SK-N-MC (cell line): Measurements from ENCODE around the gene RAP1GAP.

ENCODE experiments used
- DNase-seq: peaks from one replicate; pipeline ENCODE4 v3.0.0-alpha.2; 2011; ENCODE audit warnings: low read depth, low spot score
- H3K27ac ChIP-seq: fragments of 200-600 bp; sonication (generic); 2 replicates; pipeline ENCODE4 v1.5.1; 2016; ENCODE audit warnings: mixed run types
- H3K36me3 ChIP-seq: fragments of 200-600 bp; sonication (generic); 2 replicates; pipeline ENCODE4 v1.6.1; 2017; ENCODE audit warnings: antibody characterized with exemption, low read length, mixed read lengths; ENCODE audit not compliant: insufficient read depth
- H3K4me3 ChIP-seq: fragments of 200-600 bp; sonication (generic); 2 replicates; pipeline ENCODE4 v1.5.1; 2016
- H3K9ac ChIP-seq: fragments of 200-600 bp; sonication (generic); 2 replicates; pipeline ENCODE4 v1.8.0; 2017; ENCODE audit warnings: mixed run types, mixed read lengths; ENCODE audit not compliant: insufficient read length
- H3K9me3 ChIP-seq: fragments of 200-600 bp; sonication (generic); 2 replicates; pipeline ENCODE4 v1.6.1; 2017; ENCODE audit warnings: low read depth, mild to moderate bottlenecking, antibody characterized with exemption, low read length, moderate library complexity, mixed read lengths
- EZH2 ChIP-seq: fragments of 200-600 bp; sonication (generic); IDR thresholded peaks from one replicate; pipeline ENCODE4 v1.6.1; 2017; ENCODE audit warnings: antibody characterized with exemption
- FOXP2 ChIP-seq: optimal IDR thresholded peaks from 2 replicates; pipeline ENCODE3; 2011; ENCODE audit warnings: mild to moderate bottlenecking, moderate library complexity; ENCODE audit not compliant: insufficient read depth; ENCODE audit errors: extremely low read length, control extremely low read depth
- POLR2AphosphoS5 ChIP-seq: IDR thresholded peaks from 2 replicates; pipeline ENCODE4 v1.6.1; 2012; ENCODE audit warnings: mild to moderate bottlenecking, low read depth, low read length, borderline replicate concordance

Gene RAP1GAP

GRCh38 chr1:21599402-21599801 is 69.8 kb downstream of the RAP1GAP start:
- Histone ChIP-seq H3K27ac (no peak overlapping the region), H3K4me3 (no peak overlapping the region), H3K9ac (no peak overlapping the region), H3K36me3 (no peaks in the 10 kb centered on the region), H3K9me3 (no peaks in the 10 kb centered on the region)
- DNase-seq, result no peak
- no peak for TF ChIP-seq FOXP2
- TF ChIP-seq EZH2, result no peak
- TF ChIP-seq POLR2AphosphoS5, result no peak

- no peak overlapping the region for H3K27ac ChIP-seq
- no peak for TF ChIP-seq FOXP2
- TF ChIP-seq POLR2AphosphoS5, result no peak
- TF ChIP-seq EZH2, result no peak
- no peaks in the 10 kb centered on the region for H3K9me3 ChIP-seq
- H3K9ac ChIP-seq, result no peak overlapping the region
- no peaks in the 10 kb centered on the region for H3K36me3 ChIP-seq
- DNase-seq, result no peak
- no peak overlapping the region for H3K4me3 ChIP-seq
These were observed 70.3 kb downstream of the RAP1GAP start for GRCh38 chr1:21598904-21599303.

- no peak for TF ChIP-seq POLR2AphosphoS5
- no peak for TF ChIP-seq EZH2
- no peak for TF ChIP-seq FOXP2
- Histone ChIP-seq H3K27ac (no peak overlapping the region), H3K4me3 (no peak overlapping the region), H3K9ac (no peak overlapping the region), H3K9me3 (no peaks in the 10 kb centered on the region), H3K36me3 (no peaks in the 10 kb centered on the region)
- no peak for DNase-seq
These were observed 70.7 kb downstream of the RAP1GAP start for GRCh38 chr1:21598417-21598816.

GRCh38 chr1:21597753-21598152 is 71.4 kb downstream of the RAP1GAP start:
- no peak overlapping the region for H3K4me3 ChIP-seq
- H3K27ac ChIP-seq, result no peak overlapping the region
- no peaks in the 10 kb centered on the region for H3K9me3 ChIP-seq
- no peak overlapping the region for H3K9ac ChIP-seq
- TF ChIP-seq FOXP2, result no peak
- H3K36me3 ChIP-seq, result no peaks in the 10 kb centered on the region
- no peak for DNase-seq

GRCh38 chr1:21596628-21597027 is 72.5 kb downstream of the RAP1GAP start:
- Histone ChIP-seq H3K27ac (no peak overlapping the region), H3K36me3 (no peaks in the 10 kb centered on the region), H3K9me3 (no peaks in the 10 kb centered on the region), H3K4me3 (no peak overlapping the region), H3K9ac (no peak overlapping the region)
- no peak for DNase-seq
- TF ChIP-seq POLR2AphosphoS5 (no peak), EZH2 (no peak), FOXP2 (no peak)

- Histone ChIP-seq H3K9me3 (no peaks in the 10 kb centered on the region), H3K9ac (no peak overlapping the region), H3K36me3 (no peaks in the 10 kb centered on the region), H3K4me3 (no peak overlapping the region), H3K27ac (no peak overlapping the region)
- TF ChIP-seq POLR2AphosphoS5 (no peak), EZH2 (no peak), FOXP2 (no peak)
- no peak for DNase-seq
These were observed 73.0 kb downstream of the RAP1GAP start for GRCh38 chr1:21596174-21596573.

- no peaks in the 10 kb centered on the region for H3K9me3 ChIP-seq
- peak; percentile 42 for DNase-seq
- no peaks in the 10 kb centered on the region for H3K36me3 ChIP-seq
- TF ChIP-seq EZH2 (no peak), FOXP2 (no peak), POLR2AphosphoS5 (no peak)
- no peak overlapping the region for H3K4me3 ChIP-seq
- H3K27ac ChIP-seq, result no peak overlapping the region
- no peak overlapping the region for H3K9ac ChIP-seq
These were observed 73.9 kb downstream of the RAP1GAP start for GRCh38 chr1:21594935-21595897.

GRCh38 chr1:21594501-21594900 is 74.7 kb downstream of the RAP1GAP start:
- H3K36me3 ChIP-seq, result no peaks in the 10 kb centered on the region
- TF ChIP-seq FOXP2 (no peak), POLR2AphosphoS5 (no peak), EZH2 (no peak)
- no peak overlapping the region for H3K4me3 ChIP-seq
- H3K9ac ChIP-seq, result no peak overlapping the region
- DNase-seq, result no peak
- H3K27ac ChIP-seq, result no peak overlapping the region
- no peaks in the 10 kb centered on the region for H3K9me3 ChIP-seq
